GM21576 (cell line): ENCODE data around the gene TNC.
"Not testable (repeated sequence)": the region's sequence is repeated elsewhere in the genome, so short reads cannot be mapped to it uniquely, and the experiment has no call there.

Experiments
- ATAC-seq: cut with Tn5 transposase; IDR thresholded peaks from one replicate; pipeline ENCODE4 v1.9.1; 2021; ENCODE audit warnings: mild to moderate bottlenecking, moderate library complexity; ENCODE audit not compliant: unreplicated experiment

Gene TNC

DNA sequence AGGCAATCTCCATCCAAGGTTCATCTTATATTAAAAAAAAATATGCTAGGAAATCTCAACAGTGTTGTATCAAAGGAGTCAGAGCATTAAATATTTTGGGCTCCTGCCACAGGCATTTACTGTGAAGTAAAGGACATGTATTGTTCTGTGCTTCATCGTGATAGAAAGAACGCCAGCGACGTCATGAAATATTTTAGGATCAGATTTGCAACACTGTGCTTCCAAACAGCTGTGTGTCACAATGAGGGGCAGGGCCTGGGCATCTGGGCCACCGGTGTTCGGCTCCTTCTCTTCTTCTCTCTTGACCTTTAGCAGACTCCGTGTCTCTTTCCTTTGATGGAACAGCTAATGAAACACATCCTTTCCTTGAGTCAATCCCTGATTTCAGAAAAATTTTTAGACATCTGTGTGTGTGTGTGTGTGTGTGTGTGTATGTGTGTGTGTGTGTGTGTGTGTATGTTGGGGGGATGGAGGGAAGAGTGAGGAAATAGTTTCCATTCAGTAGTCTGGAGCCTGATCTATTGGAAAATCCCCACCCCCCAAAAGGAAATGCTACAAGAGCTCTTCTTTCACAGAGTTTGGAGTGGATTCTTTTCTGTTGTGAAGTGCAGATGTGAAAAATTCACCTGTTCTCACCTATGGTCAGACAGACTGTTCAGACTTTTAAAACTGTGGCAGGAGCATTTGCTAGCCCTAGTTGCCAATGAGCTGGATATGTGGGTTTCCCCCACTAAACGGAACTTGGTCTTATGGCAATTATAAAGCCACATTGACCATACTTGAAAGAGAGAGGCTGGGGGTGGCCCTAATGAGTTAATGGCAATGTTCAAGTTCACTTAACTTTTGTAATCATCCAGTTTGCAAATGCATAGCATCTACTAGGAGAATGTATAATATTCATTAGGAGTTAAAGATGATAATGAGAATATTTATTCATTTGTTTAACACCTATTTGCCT is 18.1 kb upstream of the TNC start:
- ATAC-seq, result no peak

DNA sequence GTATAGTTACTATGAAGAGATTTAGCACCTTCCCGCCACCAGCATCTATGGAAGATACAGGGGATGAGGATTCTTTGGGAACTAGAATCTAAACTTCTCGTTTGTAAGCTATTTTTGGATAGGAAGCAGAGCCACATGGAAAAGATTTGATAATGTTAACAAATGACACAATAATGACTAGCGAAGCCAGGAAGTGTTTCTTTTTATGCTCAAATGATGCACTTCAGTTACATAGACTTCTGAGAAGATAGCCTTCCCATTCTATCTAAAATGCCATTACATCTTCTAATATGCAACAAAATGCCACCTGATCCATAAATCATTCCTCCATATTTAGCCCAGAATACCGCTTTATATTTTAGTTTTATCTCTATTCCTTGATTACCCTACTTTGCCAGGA is 17.0 kb upstream of the TNC start:
- ATAC-seq, result no peak

DNA sequence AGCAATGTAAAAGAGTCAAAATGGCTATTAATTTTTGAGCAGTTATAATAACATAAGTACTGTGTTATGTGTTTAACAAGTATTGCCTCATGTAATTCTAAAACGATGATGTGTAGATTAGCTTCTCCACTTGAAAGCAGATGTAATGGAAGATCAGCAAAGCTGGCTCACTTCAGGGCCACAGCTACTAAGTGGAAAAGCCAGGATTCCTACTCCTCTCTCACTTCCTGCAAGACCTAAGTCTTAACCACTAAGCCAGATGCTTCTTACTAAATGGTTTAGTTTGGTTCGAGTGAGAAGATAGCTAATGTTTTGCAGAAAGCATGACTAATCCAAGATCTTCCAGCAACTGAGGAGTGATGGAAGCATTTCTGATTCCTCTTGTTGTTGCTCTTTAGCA is 15.7 kb upstream of the TNC start:
- ATAC-seq, result no peak

DNA sequence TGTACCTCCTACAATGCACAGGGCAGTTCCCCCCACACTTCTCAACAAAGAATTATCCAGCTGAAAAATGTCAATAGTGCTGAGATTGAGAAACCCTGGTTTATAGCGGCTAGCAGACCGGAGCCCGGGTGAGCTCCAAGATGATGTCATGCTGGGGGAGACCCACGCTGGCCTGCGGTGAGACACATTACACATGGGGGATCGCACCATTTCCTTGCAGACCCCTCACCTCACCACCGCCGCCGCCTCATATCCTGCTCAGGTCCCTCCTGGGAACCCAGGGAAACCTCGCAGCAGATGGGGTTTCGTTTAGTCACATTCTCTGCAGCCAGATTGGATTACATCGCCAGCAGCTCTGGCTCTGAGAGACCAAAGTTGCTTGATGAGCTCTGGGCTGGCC is 14.7 kb upstream of the TNC start:
- no peak for ATAC-seq

DNA sequence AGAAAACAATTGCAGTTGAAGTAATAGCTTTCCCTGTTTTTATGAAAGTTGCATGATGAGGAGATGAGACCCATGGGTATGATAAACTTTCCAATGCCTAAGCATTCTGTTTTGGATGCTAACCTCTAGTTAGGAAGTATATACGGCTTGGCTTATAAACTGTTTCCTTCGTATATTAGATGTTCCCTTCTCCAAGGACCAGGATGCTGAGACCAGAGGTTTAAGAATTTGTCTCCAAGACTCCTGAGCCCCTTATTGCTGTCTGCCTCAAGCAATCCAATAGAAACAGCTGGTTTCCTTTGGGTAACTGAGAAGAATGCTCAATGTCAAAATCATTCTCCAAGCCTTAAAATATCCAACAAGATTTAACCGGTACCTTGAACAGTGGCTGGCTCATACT is 12.2 kb upstream of the TNC start:
- no peak for ATAC-seq

DNA sequence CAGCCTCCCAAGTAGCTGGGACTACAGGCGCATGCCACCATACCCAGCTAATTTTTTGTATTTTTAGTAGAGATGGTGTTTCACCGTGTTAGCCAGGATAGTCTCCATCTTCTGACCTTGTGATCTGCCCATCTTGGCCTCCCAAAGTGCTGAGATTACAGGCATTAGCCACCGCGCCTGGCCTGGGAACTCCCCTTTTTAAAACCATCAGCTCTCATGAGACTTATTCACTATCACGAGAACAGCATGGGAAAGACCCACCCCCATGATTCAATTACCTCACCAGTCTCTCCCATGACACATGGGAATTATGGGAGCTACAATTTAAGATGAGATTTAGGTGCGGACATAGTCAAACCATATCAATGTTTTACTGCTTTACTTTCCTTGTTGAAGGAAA is 10.8 kb upstream of the TNC start:
- ATAC-seq, result not testable (repeated sequence)

DNA sequence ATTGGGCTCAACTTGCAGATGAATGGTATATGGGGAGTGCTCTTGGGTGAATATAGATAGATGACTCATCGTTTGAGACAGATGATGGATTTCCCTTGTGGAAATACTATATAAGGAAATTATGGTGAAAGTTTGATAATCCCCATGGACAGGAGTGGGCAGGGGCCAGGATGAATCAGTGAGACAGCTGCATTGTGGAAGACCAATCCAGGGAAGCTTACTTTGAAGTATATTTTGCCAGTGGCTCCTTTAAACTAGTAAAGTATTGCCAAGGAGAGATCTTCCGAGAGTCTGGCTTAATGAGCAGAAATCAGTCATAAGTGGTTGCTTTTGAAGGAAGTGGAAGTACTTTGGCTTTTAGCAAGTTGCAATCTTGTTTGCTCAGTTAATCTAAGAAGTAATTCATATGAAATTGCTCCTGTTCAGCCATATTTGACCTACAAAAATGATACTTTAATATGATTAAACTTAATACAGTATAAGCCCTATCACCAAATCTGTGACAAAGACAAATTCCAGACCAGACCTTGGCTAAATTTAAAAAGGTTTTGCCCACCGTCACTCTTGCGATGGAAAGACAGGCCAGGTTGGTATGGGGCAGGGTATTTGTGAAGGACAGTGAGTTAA is 9.3 kb upstream of the TNC start:
- no peak for ATAC-seq

DNA sequence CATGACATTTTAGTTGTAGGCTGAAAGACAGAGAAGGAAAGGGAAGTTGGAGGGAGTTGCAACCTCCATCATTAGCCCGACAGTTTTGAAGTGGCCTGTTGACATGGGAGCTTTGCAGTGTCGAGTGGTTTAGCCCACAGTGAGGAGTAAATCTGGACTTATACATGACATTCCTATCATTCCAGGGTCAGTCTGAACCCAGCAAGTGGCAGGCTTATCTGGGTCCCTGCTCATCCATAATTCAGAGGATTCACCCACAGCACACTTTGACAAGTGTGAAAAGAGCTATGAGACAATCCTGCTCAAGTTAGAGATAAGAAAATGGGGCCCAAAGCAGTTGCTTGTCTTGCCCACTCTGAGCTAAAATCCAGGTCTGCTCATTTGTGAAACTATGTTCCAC is 8.4 kb upstream of the TNC start:
- no peak for ATAC-seq

DNA sequence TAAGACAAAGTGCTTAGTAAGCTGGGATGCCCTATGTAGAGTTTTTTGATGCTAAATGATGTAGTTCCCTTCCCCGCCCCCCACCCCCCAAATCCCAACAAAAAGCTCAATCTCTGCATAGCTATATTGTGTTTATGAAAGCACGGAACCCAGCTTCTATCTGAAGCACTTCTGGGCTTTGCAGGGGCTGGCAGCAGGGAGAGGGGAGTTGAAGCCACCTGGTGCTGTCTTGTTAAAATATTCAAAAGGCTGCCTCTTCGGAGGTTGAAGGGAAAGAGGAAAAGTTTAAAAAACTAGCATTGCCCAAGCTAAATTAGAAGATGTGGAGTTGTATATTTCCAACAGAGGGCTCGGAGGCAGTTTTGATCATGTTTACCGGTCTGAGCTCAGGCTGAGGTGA is 5.0 kb upstream of the TNC start:
- no peak for ATAC-seq

DNA sequence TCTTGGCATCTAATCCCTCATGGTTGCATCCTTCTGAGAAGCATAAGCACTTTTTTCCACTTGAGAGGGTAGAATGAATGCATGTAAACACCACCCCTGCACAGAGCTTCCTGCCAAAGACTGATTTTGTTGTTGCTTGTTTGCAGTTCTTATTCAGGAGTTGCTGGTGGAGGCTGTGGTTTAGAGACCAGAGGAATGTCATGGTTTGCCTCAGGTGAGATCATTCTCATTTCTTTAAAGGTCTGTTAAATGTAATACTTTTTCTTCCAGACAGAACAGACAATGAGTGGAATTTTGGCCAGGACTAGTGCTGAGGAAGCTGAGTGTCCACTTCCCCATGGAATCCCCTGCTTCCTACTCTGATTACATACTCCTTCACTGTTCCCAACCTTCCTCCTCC is 3.2 kb upstream of the TNC start:
- ATAC-seq, result no peak

DNA sequence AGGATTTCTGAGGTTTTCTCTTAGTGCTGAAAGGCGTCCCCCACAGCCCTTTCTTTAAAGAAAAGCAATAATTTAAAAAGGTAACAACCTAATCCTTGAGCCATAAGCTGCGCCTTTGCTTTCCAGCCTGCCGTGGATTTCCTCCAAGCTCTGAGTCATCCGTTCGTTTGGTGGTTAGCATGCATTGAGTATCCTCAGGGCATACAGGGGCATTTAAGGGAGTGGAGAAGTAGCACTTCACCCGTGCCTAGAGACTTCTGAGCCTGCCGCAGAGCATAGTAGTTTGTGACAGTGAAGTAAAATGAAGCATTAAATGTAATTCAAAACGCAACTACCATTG is 892 bp upstream of the TNC start:
- ATAC-seq, result no peak

DNA sequence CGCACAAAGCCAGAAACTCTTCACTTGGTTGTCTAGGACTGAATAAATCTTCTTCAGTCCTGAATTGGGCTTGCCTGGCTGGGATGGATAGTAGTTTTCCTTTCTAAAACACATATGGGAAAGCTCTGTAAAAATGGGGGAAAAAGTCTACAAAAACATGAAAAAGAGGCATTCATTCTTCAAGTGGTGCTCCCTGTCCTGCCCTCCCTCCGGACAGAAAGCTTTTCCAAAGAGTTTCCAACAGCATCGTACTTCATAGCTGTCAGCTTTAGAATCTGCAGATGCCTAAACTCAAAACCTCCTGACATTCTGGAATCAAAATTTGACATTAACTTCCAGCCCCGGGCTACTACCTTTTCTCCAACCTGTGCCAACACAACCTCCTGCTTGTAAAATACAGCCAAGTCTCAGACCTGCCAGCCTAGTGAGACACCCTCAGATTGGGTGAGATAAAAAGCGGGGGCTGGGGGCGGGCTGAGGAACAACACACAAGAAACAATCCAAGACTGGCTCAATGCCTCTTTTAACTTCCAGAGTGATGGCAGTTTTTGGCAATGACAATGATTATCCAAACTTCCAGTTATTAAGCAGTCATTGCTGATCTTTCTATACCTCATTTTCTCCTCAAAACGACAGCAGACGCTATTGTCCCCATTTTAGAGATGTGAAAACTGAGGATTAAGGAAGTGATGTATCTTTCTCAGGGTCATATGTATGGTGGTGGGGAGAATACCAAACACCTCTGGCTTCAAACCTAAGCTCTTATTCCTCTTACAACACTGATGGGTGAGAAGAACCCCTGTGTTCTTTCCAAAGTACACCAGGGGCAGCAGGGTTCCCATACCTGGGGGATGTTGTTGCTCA is 1.3 kb downstream of the TNC start:
- no peak for ATAC-seq

DNA sequence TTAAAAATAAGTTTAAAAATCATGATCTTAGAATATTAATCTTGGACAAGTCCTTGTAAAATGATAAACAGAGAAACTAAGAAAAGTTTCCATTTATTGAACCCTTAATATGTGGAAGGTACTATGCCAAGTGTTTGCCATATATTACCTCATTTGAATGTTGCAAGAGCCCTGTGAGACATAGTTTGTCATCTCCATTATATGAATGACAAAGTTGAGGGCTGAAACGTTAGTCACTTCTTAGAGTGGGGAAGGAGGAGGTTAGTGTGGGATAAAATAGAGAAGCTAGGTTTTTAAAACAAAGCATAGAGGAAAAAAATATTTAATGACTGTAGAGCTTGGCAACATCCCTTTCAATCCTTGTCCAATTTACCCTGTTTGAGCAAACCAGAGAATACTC is 2.0 kb downstream of the TNC start:
- ATAC-seq, result no peak

DNA sequence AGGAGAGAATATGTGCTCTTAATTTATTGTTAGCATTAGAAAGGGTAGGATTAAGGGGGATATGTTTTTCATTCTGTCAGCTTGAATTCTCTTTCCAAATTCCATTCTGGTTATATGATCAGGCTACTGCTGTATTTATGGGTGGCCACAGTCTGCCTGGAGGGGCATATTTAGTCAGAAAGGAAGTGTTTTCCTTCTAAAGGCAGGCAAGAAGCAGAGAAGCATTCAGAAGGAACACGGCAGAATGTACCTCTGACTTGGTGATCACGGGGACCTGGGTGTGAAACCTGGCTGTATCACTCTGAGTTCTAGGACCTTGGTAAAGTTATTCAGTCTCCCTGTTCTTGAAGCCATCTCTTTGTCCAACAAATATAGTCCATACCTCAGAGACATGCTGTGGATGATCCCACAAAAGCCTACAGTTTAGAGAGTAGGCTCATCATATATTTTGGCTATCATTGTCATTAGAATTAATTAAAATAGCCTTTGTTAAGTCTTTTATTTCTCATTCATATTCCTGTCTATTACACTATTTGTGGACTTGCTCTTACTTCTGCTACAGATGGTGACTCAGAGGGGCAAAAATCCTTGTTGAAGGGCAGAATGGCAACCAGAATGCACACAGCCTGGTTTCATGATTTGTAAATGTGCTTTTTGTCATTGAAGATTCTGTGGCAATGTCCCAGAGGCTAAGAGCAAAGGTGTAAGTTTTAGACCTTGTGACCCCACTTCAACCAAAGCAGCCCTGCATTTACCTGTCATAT is 2.7 kb downstream of the TNC start:
- ATAC-seq, result no peak

DNA sequence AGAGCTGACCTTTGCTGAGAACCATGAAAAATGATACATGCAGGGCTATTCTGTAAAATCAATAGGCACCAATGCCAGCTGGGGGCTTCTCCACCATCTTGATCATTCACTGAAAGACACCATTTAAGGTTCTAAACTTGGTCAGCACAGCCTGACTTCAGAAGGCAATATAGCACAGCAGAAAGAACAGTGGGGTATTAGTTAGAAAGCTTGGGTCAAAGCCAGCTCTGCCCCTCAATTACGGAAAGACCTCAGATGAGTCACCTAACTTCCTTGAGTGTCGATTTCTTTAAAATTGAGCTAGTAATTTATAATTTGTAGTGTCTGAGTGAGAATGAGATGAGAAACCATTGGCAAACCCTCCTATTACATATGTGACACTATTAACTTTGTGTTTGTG is 3.4 kb downstream of the TNC start:
- no peak for ATAC-seq

DNA sequence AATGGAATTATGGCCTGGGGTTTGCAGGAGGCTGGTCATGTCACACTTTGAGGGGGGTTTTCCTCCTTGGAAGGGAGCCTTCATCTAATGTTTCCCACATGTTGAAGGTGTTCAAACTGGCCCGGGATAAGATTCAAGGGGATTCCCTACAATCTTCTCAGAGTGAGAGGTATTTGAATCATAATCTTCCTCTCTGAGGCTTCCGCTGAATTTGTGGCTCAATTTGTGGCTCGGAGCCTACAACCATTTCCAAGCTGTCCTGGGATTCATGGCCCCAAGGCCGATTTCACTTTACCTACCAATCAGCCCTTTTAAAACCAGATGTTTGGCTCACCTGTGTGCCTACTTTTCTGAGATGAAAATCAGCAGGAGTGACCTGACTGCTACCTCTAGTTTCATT is 3.9 kb downstream of the TNC start:
- no peak for ATAC-seq

DNA sequence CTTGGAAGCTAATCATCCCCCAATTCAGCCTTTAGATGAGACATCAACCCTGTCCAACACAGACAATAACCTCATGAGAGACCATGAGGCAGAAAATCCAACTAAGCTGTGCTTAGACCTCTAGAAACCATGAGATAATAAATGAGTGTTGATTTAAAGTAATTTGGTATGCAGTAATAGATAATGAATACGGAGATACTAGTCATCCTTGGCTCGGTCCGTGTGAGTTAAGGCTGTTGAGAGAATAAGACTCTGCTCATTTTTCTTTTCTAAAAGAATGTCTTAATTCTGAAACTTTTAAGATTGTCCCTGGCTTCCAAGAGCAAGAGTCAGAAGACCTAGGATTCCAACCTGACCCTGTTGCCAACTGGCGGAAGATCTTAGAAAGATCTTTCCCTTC is 6.1 kb downstream of the TNC start:
- no peak for ATAC-seq

DNA sequence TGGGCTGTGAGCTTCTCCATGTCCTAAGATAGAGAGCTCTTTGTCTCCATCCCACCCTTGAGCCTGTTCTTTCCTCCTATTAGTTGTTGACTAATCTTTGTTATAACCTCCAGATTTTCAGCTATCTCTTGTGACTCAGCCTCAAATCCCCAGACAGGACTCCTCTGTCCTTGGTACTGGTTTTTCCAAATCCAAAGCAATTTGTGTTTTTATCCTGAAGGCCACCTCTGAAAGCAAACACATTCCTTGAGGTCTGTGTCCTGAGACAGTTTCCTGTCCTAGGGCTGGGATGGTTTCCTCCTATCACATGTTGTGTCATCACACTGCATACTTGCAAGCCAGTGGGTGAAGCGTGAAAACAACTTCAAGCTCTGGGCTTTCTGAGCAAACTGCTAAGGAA is 8.5 kb downstream of the TNC start:
- no peak for ATAC-seq

DNA sequence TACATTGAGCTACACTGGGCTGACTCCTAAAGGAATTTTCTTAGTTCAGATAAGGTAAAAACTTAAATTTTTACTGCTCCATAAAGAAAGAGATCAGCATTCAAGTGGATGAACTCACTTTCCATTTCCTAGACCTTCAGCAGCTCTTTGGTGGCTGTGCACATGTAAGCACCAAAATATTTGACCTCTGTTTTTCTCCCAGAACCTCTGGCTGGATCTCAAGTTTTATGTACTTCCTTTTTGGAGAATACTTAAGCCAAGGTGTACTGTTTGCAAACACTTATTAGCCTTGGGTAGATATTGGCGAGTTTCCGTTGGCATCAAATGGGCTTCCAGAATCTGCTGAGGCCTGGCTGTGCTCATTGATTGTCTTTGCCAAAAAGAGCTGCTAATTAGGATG is 10.3 kb downstream of the TNC start:
- no peak for ATAC-seq

DNA sequence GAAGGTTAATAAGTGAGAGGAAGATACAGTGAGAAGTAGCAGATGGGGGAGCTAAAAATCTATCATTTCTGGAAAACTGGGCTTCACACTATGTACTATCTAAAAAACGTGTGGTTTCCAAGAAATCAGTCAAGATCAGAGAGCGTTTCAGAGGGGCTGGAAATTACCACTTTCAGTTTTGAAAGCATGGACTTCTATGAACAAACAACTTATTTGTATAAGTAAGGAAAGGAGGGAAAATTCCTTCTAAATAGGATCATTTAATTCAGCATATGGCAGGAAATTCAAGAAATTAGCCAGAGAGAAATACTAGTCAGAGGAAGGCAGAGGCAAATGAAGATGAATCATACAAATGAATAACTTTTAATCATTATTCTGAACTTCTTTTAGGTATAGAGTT is 11.3 kb downstream of the TNC start:
- no peak for ATAC-seq

DNA sequence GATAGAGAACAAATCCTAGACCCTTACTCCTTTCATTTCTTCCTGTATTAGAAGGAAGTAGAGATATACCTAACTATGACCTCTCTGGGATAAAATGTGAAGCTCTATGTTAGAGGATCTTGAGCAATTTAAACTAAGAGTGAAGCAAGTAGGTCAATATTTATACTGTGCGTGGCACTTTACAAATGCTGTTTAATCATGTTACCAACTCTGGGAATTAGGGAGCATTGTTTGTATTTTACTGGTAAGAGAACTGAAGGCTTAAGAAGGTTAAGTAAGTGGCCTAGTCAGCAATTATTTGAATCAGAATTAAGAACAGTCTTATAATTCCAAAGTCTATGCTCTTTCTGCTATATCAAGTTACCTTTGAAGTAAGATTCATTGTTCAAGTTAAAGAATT is 12.0 kb downstream of the TNC start:
- ATAC-seq, result no peak
